Tongue (tissue), 2 donors: ENCODE data around the gene PHF5A. TPM values are rescaled to one million over a fixed set of nuclear protein-coding genes. Genes with fewer than 3 reads are reported as not detected.
A peak's percentile ranks its signal among the peaks of the same experiment; 100 is the strongest.
"Not testable (repeated sequence)": the region's sequence is repeated elsewhere in the genome, so short reads cannot be mapped to it uniquely, and the experiment has no call there.

ENCODE experiments used
- DNase-seq: peaks from one replicate; pipeline ENCODE4 v3.0.0-alpha.2; 2015
- total RNA-seq: library from RNA; depleted of rRNA; stranded (reverse); fragments of >200 nt; gene quantifications from one replicate; pipeline ENCODE4 v1.2.3, GENCODE V29; 2014

The PHF5A gene
- total RNA-seq, 1 donor from 2014 or later = 37.1 TPM

DNA sequence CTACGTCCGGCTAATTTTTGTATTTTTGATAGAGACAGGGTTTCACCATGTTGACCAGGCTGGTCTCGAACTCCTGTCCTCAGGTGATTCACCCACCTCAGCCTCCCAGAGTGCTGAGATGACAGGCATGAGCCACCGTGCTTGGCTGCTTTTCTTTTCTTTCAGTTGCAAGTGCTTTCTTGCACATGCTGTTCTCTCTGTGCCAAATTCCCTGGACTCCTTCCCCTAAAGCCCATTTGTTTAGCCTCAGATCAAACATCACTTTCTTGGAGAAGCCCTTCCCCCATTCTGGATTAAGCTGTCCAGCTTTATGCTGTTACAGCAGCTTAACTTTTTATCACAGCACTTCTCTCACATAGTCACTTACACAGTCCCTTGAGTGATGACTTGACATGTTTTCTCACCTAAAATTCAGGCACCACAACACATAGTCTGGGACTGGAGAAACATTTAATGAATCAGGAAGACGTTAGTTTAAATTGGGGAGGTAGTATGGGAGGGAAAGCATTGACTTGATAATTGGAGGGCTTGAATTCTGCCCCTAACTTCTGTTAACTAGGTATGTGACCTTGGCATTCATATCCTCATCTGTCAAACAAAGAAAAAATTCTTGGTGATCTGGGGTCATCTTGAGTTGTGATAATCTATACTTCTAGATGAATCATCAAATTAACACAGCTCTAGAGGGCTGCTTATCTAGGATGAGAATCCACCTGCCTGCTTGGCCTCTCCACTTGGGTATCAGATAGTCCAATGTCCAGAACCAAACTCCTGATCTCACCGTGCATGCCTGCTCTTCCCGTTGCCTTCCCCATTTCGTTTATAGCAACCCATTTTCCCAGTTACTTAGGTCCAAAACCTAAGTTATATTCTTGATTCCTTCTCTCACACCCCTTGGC, 18.8 kb upstream of the PHF5A start:
- no peak for DNase-seq

DNA sequence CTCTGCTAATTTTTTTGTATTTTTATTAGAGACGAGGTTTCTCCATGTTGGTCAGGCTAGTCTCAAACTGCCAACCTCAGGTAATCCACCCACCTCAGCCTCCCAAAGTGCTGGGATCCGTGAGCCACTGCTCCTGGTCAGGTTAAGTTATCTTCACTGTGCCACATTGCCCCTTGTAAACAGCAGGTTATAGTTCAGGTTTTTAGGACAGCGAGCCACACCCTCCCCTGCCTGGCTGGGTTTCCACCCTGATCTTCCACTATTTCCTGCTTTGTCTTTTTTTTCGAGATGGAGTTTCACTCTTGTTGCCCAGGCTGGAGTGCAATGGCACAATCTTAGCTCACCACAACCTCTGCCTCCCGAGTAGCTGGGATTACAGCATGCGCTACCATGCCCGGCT, 16.5 kb upstream of the PHF5A start:
- no peak for DNase-seq

DNA sequence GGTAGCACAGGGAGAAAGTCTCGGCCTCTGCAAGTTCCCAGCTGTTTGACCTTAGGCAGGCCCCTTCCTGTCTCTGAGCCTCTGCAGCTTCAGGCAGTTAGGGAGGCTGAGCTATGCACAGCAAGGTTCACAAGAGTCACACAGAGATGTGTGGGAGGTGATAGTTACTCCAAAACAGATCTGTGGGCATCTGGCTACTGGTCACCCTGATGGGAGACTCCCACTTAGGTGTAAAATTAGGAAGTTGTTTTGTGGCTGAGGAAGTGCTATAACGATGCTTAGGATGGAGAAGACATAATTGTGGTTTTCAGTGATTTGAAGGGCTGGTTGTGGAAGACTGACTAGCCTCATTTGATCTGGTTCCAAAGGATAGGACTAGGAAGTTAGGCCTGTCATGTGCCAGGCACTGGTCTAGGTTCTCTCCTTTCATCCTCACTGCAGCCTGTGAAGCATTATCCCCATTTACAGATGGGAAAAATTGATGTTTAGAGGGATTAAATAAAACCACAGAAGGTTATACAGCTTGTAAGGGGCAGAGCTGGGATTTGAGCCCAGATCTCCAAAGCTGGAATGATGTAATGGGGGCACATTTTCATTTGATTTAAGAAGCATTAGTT, 13.9 kb upstream of the PHF5A start:
- no peak for DNase-seq

DNA sequence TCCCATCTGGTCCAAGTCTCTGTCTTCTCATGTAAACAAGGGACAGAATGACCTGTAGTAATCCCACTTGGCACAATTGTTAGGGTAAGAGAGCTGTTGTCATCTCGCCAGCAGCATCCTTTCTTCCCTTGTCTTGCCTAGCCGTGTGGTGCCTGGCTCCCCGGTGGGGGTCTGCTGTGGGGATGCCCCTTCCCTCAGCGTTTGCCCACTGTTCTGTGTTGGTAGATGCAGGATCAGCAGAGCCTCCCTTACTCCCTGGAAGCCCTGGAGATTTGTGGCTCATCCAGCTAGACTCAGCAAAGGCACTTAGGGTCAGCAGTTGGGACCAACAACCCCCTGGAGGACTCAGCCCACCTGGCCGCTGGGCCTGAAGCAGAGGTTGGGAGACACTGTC, 13.4 kb upstream of the PHF5A start:
- no peak for DNase-seq

DNA sequence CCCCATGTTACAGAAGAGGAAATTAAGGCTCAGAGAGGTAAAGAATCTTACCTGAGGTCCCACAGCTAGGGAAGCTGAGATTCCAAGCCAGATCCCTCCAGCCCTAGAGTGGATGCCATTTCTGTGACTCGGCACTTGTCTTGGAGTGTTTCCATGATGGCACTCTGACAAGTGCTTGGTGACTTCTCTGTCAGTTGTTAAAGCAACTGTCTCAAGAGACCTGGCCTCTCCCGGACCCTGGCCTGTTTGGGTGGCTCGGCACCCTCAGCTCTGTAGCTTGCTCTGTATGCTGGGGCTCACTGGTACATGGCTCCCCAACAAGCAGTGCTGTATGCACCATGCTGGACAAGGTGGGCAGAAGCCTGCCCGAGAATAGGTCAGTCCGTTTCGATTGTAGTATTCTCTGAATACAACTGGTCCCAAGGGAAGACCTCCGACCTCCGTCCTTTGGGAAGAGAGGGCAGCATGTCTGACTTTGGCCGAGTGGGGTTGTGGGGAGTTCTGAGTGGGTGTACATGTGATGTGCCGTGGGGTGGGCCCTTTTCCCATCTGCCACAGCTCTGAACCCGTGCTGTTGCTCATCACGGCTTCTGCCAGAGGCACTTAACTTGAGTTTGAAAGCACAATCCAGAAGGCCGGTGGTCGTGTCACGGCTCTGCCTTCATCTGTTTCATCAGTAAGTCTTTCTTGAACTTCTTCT, 12.8 kb upstream of the PHF5A start:
- peak; percentile 20 for DNase-seq

DNA sequence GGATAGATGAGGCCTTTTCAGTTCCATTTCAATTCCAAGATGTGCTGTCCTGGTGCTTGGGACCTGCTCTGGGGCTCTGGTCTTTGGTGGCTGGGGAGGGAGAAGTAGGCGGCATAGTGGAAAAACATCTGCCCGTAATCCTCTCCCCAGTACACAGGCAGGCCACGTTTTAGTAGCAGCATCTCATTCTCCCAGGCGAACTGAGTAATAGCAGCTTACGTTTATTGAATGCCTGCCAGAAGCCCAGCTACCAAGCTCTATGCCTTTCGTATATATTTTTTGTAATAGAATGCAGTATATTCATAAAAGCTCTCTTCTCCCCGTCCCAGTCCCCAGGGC, 11.9 kb upstream of the PHF5A start:
- peak; percentile 23 for DNase-seq

DNA sequence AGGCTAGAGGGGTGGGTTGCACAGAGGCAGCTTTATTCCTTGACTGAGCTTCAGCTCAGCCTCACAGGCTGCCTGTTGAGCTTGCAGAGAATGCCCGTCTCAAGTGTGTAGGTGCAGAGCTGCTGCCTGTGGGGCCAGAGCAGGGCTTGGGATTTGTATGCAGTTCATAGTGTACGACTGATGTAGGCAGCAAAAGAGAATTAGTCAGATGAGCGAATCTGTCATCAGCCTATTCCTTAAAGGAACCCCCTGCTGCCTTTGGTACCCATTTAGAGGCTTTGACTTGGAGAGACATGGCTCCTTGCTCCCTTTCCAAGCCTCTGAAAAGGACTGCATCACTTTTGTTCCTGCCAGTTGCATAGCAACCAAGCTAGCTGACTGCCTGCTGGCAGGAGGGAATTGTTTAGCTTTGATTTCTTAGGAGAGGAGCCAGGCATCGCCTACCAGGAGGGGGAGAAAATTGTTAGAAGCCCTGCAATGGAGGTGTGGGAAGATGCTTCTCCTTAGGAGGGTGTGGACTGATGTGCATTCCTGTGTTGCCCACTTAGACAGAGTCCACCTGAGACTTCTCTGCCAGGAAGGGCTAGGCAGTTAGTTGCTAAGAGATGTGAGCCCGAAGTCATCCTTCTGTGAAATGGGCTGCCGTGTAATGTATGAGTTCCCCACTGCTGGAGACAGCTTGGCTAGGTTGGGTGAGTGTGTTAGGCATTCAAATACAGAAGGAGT, 11.3 kb upstream of the PHF5A start:
- peak; percentile 33 for DNase-seq

DNA sequence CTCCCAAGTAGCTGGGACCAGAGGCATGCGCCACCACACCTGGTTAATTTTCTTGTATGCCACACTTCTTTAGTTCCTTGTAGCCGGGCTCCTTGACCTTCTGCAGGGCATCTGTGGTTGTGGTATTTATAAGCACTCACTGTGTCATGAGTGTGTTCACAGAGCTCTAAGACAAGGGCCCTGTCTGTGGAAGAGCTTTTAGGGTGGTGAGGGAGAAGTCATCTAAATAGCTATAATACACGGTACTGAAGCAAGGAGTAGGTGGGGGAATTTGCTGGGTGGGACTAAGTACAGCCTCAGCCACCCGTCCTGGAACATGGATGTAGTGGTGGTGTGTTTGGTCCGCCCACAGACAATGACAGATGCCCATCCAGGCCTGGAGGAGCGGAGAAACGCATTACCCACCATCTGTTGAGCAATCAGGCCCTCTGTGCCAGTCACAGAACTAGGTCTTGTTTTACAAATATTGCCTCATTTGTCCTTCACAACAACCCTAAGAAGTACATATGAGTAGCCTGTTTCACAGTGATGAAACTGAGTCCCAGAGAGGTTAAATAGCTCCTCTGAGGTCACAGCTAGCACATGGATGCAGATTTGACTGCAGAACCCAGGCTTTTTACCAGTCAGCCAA, 10.5 kb upstream of the PHF5A start:
- no peak for DNase-seq

DNA sequence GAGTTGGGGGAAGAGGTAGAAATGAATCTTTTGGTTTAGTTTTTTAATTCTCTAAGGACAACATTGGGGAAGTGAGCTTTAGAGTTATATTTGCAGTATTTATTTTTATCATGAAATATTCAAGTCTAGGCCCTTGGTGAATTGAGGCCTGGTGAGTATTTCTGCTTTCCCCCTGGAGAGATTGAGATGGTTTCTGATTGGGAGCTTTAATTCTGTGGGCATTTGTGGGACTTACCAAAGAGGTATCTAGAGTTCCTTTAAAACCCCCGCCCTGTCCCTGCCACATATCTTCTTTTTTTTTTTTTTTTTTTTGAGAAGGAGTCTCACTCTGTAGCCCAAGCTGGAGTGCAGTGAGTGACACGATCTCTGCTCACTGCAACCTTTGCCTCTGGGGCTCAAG, 10.0 kb upstream of the PHF5A start:
- DNase-seq = no peak

DNA sequence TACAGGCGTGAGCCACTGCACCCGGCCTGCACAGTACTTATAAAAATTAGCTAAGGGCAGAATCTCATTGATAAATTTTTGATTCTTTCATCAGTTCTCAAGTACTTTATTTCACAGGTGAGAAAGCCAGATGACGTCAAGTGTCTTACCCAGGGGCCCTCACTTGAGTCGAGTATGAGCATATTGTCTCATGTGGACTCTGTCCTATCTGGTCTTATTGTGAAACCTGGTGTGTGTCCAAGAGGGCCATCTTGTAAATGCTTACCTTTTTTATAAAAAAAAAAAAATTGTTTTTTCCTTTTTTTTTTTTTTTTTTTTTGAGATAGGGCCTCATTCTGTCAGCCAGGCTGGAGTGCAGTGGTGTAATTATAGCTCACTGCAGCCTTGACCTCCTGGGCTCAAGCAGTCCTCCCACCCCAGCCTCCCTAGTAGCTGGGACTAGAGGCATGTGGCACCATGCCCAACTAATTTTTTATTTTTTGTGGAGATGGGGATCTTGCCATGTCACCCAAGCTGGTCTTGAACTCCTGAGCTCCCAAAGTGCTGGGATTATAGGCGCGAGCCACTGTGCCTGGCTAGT, 6.5 kb upstream of the PHF5A start:
- no peak for DNase-seq

DNA sequence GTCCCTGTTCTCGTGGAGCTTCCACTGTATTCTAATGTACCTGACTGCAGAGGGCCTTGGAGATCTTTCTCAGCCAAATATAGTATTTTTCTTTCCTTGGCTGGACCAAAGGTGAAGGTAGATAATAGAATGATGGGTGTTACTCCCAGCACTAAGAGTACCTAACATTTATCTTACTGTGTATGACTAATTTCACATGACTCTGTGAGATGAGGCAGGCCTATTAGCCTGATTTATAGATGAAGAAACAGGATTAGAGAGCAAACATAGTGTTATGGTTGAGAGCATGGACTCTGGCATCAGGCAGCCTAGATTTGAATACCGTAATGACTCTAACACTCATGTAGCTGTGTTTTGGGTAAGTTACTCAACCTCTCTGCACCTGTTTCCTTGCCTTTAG, 3.1 kb upstream of the PHF5A start:
- no peak for DNase-seq

DNA sequence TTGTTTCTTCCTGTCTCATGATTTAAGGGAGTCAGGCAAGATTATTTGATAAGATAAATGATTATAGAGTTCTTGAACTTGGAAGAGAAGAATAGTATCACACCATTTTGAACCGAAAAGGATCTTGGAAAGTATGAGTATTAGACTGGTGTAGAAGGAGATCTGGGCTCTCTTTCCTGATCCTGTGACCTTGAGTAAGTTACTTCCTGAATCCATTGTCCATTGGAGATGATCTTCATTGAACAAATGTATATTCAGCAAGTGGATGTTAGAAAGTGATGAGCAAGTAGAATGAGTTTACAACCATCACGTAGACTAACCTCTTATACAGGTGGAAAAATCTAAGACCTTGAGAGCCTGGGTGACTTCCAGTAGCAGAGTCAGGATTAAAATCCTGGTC, 2.4 kb upstream of the PHF5A start:
- DNase-seq = no peak

DNA sequence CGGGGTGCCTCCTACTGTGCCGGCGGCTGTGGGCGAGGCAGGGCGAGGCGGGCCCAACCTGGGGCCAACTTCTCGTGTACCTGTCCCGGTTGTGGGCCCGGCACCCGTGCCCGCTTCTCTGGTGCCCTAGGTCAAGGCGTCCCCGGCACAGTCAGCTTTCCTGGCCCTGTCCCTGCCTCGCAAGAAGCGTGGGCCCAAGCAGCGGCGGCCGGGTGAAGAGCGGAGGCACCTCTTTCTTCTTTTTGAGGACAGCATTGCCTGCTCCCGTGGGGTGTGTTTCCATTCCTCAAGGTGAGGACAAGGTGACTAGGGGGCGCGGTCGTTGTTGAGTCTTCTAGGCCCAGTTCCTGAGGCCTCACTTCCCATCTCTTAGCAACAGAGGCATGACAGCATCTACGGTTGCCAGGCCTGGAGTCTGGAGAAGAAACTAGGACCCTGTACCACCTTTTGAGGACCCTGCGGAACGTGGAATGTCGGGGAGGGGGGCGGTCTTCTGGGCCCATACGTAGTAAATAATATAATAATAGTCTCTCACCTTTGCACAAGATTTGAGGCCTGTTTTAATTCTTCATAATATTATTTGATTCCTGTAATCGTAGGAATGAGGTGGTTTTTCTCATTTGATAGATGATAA, 843 bp upstream of the PHF5A start:
- DNase-seq = no peak

DNA sequence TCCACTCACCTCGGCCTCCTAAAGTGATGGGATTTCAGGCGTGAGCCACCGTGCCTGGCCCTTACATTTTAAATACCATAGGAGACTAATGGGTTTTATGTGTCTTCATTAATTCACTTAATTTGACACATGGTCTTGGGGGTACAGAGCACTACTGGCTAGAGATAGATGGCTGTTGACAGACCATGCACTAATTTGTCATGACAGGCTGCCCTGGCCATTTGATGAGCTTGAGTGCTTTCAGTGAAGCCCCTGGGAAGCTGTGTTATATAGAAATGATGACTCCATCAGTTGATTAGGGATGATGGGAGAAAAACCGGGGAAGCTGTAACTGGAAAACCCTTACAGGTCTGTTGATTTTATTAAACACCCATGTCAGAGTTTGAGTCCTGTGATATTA, 6.6 kb downstream of the PHF5A start:
- no peak for DNase-seq

DNA sequence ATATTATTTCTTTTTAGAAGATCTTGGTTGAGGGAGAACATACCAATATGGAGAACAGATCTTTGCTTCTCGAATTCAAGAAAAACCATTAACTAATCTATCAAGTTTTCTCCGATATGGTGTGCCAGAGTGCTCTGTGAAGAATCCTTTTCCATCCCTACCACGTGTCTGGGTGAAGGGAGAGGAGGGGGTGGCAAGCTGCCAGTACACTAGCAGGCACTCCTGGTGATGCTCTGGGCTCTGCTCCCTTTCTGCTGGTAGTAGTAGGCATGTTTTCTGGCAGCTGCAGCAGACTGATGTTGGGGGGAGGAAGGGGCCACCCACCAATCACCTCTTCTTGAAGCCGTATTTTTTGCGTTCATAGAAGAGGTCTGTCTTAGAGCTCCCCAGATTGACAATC, 8.4 kb downstream of the PHF5A start:
- not testable (repeated sequence) for DNase-seq

DNA sequence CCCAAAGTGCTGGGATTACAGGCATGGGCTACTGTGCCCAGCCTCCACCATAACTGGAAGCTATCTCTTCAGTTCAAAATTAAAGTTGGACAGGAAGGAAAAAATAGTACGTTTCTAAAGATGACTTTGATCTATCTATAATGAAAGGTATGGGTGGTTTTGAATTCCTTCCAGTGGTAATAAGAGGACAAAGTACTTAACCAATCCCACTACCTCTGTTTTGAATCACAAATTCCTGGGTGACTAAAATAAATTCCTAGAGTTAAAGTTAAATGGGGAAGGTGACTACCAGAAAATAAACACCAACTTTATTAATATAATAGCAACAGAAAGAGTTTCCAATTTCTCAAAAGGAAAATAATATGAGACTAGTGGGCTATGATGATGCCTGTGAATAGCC, 9.1 kb downstream of the PHF5A start:
- no peak for DNase-seq

DNA sequence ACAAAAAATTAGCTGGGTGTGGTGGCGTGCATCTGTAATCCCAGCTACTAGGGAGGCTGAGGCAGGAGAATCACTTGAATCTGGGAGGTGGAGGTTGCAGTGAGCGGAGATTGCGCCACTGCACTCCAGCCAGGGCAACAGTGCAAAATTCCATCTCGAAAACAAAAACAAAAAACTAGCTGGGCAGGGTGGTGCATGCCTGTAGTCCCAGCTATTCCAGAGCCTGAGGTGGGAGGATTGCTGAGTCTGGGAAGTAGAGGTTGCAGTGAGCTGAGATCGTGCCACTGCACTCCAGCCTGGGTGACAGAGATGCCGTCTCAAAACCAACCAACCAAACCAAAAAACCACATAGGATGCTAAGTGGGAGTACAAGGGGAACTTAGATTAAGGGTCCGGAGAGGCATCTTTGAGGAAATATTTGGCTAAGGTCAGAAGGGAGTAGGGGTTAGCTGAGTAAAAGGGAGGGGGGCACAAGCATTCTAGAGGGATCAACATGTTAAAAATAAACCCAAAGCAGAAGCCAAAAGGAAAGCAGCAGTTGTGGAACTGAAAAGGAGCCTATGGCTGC, 10.2 kb downstream of the PHF5A start:
- no peak for DNase-seq

DNA sequence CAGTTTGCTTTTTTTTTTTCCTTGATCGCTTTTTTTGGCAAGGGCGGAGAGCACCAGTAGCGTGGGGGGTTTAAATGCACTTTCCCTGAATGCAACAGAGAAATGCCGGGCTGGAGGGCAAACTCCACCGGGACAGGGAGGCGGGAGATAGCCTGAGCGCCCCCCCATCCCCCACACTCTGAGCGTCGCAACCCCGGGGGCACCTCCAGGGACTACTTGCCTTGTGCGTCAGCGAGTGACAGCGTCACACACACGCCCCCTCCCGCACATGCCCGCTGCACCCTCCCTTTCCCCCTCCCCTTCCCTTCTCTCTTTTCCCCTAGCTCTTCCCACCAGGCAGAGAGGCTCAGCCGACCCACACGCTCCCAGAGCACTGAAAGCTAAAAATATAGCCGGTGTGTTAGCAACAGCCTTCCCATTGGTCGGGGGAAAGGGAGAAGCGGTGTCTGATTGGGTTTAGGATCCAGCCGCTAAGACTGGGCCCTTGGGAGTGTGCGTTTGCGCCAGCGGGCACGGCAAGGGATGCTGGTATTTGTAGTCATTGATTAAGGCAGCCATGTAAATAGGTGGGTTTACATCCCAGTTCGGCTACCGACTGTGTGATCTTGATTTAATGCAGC, 20.2 kb downstream of the PHF5A start:
- DNase-seq = peak; percentile 100

DNA sequence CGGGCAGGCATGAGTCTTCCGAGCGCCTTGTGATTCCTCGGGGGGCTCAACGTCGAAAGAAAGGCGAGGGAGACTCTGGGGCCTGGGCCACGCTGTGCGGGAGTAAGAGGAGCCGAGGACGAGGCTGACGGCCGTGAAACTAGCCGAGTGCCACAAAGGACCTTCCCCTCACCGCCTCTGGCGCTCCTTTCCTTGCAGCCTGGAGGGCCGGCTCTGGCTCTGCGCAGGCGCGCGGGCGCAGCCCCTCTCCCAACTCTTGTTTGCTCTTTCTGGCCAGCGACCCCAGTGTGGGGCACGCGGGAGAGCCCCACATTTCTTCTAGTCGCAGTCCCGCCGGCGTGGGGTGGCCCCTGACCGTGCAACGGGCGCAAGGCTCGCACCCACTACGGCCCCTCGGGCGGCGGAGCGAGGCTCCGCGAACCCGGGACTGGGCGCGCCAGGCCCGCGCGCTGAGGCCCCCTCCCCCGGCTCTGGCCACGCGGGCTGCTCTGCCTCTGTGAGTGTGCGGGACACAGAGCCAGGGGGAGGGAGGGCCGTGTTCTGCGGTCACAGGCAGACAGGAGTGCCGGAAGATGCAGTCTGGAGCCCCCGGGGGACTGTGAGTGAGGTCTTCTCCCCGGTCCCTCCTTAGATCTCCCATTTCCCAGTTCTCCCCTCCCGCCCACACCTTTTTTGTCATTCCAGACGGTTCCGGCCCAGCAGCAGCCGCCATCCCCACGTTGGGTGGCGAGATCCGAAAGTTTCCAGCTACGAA, 20.9 kb downstream of the PHF5A start:
- peak; percentile 89 for DNase-seq
